ENCODE data around the gene OTOF.
"Not testable (repeated sequence)": the region's sequence is repeated elsewhere in the genome, so short reads cannot be mapped to it uniquely, and the experiment has no call there.

The OTOF gene

DNA sequence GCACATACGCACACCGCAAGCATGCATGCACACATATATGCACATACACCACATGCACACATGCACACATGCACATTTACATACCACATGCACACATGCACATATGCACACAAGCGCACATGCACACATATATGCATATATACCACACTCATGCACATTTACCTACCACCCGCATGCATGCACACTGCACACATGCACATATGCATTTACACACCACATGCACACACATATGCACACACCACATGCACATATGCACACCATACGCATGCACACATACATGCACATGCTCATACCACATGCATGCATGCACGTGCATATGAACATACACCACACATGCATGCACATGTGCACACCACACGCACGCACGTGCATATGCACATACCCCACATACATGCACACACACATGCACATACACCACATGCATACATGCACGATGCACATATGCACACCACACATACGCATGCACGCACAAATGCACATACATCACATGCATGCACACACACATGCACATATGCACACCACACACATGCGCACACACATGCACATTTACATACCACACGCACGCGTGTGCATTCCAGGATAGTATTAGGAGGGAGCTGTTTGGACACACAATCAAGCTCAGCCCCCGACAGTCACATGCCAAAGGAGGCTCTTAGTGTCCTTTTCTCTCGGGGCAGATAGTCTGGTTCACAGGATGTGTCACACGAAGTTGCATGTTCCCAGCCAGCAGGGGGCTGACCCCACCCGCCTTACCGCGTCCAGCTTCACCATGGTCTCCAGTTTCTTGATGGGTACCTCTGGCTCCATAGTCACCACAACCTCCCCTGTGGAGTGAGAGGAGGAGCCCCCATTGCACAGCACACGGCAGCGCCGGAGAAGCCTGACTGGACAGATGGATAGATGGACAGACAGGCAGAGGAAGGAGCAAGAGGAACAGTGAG, 5.9 kb downstream of the OTOF start:
- TF ChIP-seq, protein P1, sequence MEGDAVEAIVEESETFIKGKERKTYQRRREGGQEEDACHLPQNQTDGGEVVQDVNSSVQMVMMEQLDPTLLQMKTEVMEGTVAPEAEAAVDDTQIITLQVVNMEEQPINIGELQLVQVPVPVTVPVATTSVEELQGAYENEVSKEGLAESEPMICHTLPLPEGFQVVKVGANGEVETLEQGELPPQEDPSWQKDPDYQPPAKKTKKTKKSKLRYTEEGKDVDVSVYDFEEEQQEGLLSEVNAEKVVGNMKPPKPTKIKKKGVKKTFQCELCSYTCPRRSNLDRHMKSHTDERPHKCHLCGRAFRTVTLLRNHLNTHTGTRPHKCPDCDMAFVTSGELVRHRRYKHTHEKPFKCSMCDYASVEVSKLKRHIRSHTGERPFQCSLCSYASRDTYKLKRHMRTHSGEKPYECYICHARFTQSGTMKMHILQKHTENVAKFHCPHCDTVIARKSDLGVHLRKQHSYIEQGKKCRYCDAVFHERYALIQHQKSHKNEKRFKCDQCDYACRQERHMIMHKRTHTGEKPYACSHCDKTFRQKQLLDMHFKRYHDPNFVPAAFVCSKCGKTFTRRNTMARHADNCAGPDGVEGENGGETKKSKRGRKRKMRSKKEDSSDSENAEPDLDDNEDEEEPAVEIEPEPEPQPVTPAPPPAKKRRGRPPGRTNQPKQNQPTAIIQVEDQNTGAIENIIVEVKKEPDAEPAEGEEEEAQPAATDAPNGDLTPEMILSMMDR (conservative IDR thresholded peaks at IDR 0.05; ENCODE audit: low read depth, low read length), result no peak
- no peak overlapping the region for H3K4me3 ChIP-seq (ENCODE audit: low read length)
- DNase-seq (ENCODE audit: low read depth), result no peak

DNA sequence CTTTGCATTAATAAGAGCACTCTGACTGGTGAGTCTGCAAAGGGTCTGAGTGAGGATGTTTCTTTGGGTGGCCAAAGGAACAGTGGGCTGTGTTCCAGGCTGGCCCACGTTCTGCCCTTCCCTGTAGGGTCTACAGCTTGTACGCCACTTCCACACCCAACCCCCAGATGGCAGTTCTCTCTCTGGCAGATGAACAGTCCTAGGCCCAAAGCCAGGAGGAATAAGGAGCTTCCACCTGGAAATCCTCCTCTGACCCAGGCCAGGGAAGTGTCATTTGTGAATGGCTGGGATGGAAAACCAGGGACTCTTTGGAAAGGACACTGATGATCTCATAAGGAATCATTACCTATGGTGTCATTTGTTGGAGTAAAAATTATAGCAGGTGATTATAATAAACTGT, 6.6 kb downstream of the OTOF start:
- DNase-seq (ENCODE audit: low read depth), result no peak
- TF ChIP-seq, protein P1 (conservative IDR thresholded peaks at IDR 0.05; ENCODE audit: low read depth, low read length), result peak; percentile 23
- H3K4me3 ChIP-seq (ENCODE audit: low read length), result no peak overlapping the region

DNA sequence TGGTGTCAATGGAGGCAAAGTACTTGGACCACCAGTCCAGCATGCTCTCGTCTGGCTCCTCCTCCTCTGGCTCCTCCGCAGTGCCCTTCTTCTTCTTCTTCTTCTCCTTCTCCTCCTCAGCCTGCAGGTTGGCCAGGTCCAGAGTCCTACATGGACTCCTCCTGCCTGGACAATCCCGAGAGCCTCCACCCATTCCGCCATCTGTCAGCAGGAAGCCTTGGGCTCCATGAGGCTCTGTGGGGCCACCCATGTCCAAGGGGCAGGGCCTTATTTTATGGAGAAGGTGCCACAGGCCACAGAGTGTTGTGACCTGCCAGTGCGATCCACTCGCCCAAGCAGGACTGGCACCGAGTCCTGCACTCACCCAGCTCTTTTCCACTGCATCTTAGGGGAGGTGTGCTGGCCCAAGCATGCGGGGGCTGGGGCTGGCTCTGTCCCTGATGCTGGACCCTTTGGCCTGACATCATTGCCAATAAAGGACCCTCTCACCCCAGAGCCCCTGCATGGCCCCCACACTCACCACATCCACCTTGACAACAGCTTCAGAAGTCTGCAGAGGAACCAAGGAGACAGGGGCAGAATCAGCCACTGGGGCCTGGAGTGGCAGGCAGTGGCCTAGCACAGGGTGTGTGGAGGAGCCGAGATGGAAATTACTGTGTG, 7.2 kb downstream of the OTOF start:
- no peak overlapping the region for H3K4me3 ChIP-seq (ENCODE audit: low read length)
- TF ChIP-seq, protein P1 (conservative IDR thresholded peaks at IDR 0.05; ENCODE audit: low read depth, low read length), result no peak
- no peak for DNase-seq (ENCODE audit: low read depth)

DNA sequence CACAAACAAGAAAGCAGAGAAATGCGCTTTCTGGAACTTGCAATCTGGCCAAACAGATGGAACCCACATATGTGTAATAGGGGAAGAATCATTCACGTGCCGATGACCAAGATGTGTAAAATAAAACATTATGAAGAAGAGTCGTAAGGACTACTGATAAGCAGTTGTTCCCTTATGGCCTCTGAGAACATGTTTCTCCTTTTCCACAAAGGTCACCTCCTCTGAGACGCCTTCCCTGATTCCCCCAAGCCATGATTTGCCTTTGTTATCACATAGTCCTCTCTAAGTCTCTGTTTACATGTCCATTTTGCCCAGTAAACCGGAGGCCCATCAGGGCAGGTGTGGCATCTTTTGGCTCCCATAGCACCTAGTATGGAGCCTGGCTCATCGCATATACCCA, 8.0 kb downstream of the OTOF start:
- no peak for DNase-seq (ENCODE audit: low read depth)

DNA sequence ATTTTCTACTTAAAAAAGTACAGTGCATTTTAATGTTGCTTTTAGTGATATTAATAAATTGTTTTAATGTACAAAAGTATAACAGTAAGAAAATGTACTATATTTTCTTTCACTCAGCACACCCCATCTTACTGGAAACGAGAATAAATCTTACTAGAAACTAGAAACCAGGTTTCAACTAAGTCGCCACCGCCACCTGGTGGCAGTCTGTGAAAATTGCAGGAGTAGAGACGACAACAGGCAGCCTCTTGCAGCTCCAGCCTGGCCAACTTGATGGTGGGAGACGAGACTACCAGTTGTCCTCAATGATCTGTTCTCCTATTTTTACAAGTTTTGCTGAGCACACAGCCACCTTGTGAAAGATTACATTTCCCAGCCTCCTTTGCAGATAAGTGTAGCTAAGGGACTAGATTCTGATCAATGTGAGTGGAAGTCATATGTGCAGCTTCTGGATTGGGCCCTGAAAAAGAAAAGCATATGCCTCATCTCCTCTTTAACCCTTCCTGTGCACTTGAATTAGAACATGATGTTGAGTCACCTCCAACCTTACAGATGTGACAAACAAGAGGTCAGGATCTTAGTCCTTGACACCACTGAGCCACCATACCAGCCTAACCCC, 8.7 kb downstream of the OTOF start:
- no peak for DNase-seq (ENCODE audit: low read depth)
- TF ChIP-seq, protein P1 (conservative IDR thresholded peaks at IDR 0.05; ENCODE audit: low read depth, low read length), result peak; percentile 79
- no peak overlapping the region for H3K4me3 ChIP-seq (ENCODE audit: low read length)

More for the DNA sequence above, 8.0 kb downstream of the OTOF start:
- H3K4me3 ChIP-seq (ENCODE audit: low read length), result no peak overlapping the region
- TF ChIP-seq, protein P1 (conservative IDR thresholded peaks at IDR 0.05; ENCODE audit: low read depth, low read length), result no peak

DNA sequence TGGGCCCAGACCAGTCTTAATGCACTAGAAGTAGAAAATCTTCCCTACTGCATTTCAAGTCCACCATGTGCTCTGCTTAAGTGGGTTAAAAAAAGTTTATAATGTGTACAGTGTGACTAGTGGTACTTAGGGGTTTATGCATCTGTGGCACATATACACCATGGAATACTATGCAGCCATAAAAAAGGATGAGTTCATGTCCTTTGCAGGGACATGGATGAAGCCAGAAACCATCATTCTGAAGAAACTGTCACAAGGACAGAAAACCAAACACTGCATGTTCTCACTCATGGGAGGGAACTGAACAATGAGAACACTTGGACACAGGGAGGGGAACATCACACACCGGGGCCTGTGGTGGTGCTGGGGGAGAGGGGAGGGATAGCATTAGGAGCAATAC, 9.4 kb downstream of the OTOF start:
- H3K4me3 ChIP-seq (ENCODE audit: low read length); DNase-seq (ENCODE audit: low read depth): not testable (repeated sequence)

DNA sequence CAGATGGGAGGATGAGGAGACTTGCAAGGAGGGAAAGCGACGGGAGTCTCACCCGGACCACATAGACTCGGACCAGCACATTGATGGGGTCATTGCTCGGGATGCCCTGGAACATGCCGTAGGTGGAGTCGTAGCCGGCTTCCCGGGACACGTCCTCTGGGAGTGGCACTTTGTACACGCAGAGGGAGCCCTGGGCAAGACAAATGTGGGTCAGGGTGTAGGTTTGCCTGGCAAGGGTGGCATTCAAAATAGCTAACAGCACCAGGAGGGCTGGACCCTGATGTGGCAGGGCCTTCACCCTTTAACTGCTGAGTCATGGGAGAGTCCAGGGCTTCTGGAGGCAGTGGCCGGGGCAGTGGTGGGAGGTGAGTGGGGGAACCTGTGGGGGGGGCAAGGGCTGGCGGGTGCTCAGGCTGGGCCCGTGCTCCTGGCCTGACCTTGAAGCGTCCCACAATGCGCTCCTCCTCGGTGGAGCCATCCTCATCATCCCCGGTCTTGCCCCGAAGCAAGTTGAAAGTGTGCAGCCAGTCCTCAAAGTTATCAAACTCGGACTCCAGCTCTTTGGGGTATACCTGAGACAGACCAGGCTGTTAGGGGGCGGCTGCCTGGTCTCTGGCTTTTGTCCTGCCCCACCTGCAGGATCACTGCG, 11.1 kb downstream of the OTOF start:
- DNase-seq (ENCODE audit: low read depth), result no peak
- TF ChIP-seq, protein P1 (conservative IDR thresholded peaks at IDR 0.05; ENCODE audit: low read depth, low read length), result no peak

More for the DNA sequence above, 11.1 kb downstream of the OTOF start:
- H3K4me3 ChIP-seq (ENCODE audit: low read length), result no peak overlapping the region

Measured in retinal pigment epithelial cell (primary cell).